Natural killer cell (primary cell): Measurements from ENCODE around the gene KIF3B. TPM values are rescaled to one million over a fixed set of nuclear protein-coding genes. Genes with fewer than 3 reads are reported as not detected.
"Not testable (repeated sequence)": the region's sequence is repeated elsewhere in the genome, so short reads cannot be mapped to it uniquely, and the experiment has no call there.

ENCODE experiments used
- ATAC-seq, 3 donors: fragments of 150-1000 bp in 2 of 3; fragments of 200-7000 bp in 1 of 3; cut with Tn5 transposase; 1 replicate in 1 of 3; 2 replicates in 2 of 3; pipeline ENCODE4 v1.10.0; 2021; ENCODE audit warnings: mild to moderate bottlenecking in 2 of 3, moderate library complexity in 2 of 3
- DNase-seq, 2 donors: peaks; one replicate each; pipeline versions ENCODE4 v3.0.0 to v3.0.0-alpha.2; 2013 to 2021; ENCODE audit warnings: mixed read lengths in 1 of 2
- H3K27ac ChIP-seq: one replicate; pipeline ENCODE4 v1.5.1; 2013; ENCODE audit warnings: mild to moderate bottlenecking, low read length
- H3K27me3 ChIP-seq: one replicate; pipeline ENCODE4 v1.6.1; 2013; ENCODE audit warnings: low read length; ENCODE audit not compliant: control insufficient read depth, insufficient read depth
- H3K36me3 ChIP-seq: one replicate; pipeline ENCODE4 v1.6.1; 2013; ENCODE audit warnings: low read length; ENCODE audit not compliant: control insufficient read depth, insufficient read depth
- H3K4me1 ChIP-seq: one replicate; pipeline ENCODE4 v1.6.1; 2013; ENCODE audit warnings: low read length; ENCODE audit not compliant: control insufficient read depth, insufficient read depth
- H3K4me3 ChIP-seq: one replicate; pipeline ENCODE4 v1.5.1; 2013; ENCODE audit warnings: low read length
- H3K9me3 ChIP-seq: one replicate; pipeline ENCODE4 v1.6.1; 2013; ENCODE audit warnings: low read length; ENCODE audit not compliant: control insufficient read depth, insufficient read depth
- H3K27ac Mint-ChIP-seq, 2 donors: one replicate each; pipeline ENCODE4 v1.8.0; 2022; ENCODE audit warnings: mild to moderate bottlenecking in 2 of 2, mixed read lengths in 2 of 2, moderate library complexity in 1 of 2
- H3K27me3 Mint-ChIP-seq, 2 donors: one replicate each; pipeline ENCODE4 v1.8.0; 2022; ENCODE audit warnings: low read depth in 2 of 2, mixed read lengths in 2 of 2
- H3K36me3 Mint-ChIP-seq: one replicate; pipeline ENCODE4 v1.8.0; 2022; ENCODE audit warnings: mixed read lengths
- H3K4me1 Mint-ChIP-seq, 2 donors: one replicate each; pipeline ENCODE4 v1.8.0; 2022; ENCODE audit warnings: mixed read lengths in 2 of 2
- H3K4me3 Mint-ChIP-seq: one replicate; pipeline ENCODE4 v1.8.0; 2022; ENCODE audit warnings: mild to moderate bottlenecking, moderate library complexity, mixed read lengths
- H3K9me3 Mint-ChIP-seq, 2 donors: one replicate each; pipeline ENCODE4 v1.8.0; 2022; ENCODE audit warnings: mixed read lengths in 2 of 2
- CTCF ChIP-seq: fragments of 200-600 bp; IDR thresholded peaks from one replicate; pipeline ENCODE4 v1.8.0; 2022; ENCODE audit warnings: antibody characterized with exemption
- WGBS: methylation state at CpG from one replicate; pipeline ENCODE4 v1.1.7; 2013; ENCODE audit warnings: missing lambda C conversion rate; ENCODE audit not compliant: insufficient coverage; 5-methylcytosine and 5-hydroxymethylcytosine counted together
- intact Hi-C: fragments of 100-400 bp; cut with micrococcal nuclease; formaldehyde crosslinking; loops from one replicate; pipeline ENCODE4 v1.14.2; 2022
- total RNA-seq, 4 donors: library from RNA; stranded (reverse); fragments of 120-200 nt in 1 of 4; gene quantifications; one replicate each; pipeline versions ENCODE4 v1.2.3 to v1.2.4, GENCODE V29; 2013 to 2022

The KIF3B gene
- total RNA-seq, 3 donors from 2014 or later (not counting 1 experiment from before 2014, with no cell fraction given): 10.2 to 14.3 (median 13.2) TPM

DNA sequence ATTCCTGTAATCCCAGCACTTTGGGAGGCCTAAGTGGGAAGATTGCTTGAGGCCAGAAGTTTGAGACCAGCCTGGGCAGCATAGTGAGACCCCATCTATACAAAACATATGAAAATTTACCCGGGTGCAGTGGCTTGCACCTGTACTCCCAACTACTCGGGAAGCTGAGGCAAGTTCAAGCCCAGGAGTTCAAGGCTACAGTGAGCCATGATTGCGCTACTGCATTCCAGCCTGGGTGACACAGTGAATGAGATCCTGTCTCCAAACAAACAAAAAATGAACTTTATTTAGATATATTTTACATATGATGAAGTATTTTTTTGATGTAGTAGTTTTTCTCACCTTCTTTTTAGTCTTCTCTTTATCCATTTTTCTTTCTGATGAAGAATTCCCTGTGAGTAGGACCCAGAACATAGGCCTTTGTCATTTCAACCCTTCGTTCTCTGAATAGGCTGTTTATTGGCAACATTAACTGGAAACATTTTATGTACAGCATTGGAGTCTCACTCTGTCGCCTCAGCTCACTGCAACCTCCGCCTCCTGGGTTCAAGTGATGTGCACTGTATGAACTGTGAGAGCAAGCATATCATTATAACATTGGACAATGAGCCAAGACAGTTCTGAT is 10.9 kb downstream of the KIF3B start:
- Histone ChIP-seq H3K36me3 (peaks cover 1% of the 10 kb centered on the region), H3K9me3 (no peaks in the 10 kb centered on the region), H3K4me1 (peaks cover 17% of the 10 kb centered on the region), H3K27ac (no peak overlapping the region), H3K4me3 (no peak overlapping the region), H3K27me3 (no peaks in the 10 kb centered on the region)
- ATAC-seq: no peak
- intact Hi-C loops: no loop called here
- WGBS: 90% methylated on average over 6 of the region's 6 CpGs
- Mint-ChIP-seq H3K9me3 (no peaks in the 10 kb centered on the region), H3K4me3 (no peak overlapping the region), H3K27ac (peak overlapping the region in 1 of 2 donors; percentile 74), H3K27me3 (no peaks in the 10 kb centered on the region), H3K36me3 (no peaks in the 10 kb centered on the region), H3K4me1 (peaks cover 29 to 30% of the 10 kb centered on the region in 2 donors)
- no peak for DNase-seq
- no peak for TF ChIP-seq CTCF

DNA sequence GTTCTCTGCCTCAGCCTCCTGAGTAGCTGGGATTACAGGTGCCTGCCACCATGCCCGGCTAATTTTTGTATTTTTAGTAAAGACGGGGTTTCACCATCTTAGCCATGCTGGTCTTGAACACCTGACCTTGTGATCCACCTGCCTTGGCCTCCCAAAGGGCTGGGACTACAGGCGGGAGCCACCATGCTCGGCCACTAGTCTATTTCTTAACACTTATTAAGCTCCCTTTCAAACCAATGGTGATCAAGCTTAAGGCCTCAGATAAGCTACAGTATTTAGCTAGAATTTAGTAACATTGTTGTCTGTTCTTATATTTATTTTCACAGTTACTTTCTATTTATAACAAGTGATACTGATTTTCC is 11.8 kb downstream of the KIF3B start:
- H3K36me3 Mint-ChIP-seq, intact Hi-C loops: not testable (repeated sequence)

GRCh38 chr20:32289661-32290431 is 12.4 kb downstream of the KIF3B start:
- H3K4me1 ChIP-seq: peaks cover 15% of the 10 kb centered on the region
- no peaks in the 10 kb centered on the region for H3K36me3 Mint-ChIP-seq
- H3K9me3 ChIP-seq: no peaks in the 10 kb centered on the region
- H3K4me3 Mint-ChIP-seq: no peak overlapping the region
- no peak for DNase-seq
- 91% methylated on average over 15 of the region's 15 CpGs for WGBS
- H3K4me3 ChIP-seq: no peak overlapping the region
- H3K9me3 Mint-ChIP-seq: no peaks in the 10 kb centered on the region
- ATAC-seq: no peak
- TF ChIP-seq CTCF: no peak
- H3K27ac Mint-ChIP-seq: peak overlapping the region in 1 of 2 donors; percentile 74
- H3K27me3 ChIP-seq: no peaks in the 10 kb centered on the region
- no peaks in the 10 kb centered on the region for H3K27me3 Mint-ChIP-seq
- H3K36me3 ChIP-seq: peaks cover 1% of the 10 kb centered on the region
- H3K27ac ChIP-seq: no peak overlapping the region
- H3K4me1 Mint-ChIP-seq: peaks cover 27 to 28% of the 10 kb centered on the region in 2 donors
- intact Hi-C loops: no loop called here

More for the DNA sequence above, 11.8 kb downstream of the KIF3B start:
- H3K9me3 Mint-ChIP-seq, H3K4me3 ChIP-seq, DNase-seq, ATAC-seq, H3K36me3 ChIP-seq, H3K27ac ChIP-seq, H3K4me3 Mint-ChIP-seq, H3K9me3 ChIP-seq, H3K27me3 ChIP-seq, H3K27me3 Mint-ChIP-seq: not testable (repeated sequence)
- H3K4me1 ChIP-seq: peaks cover 16% of the 10 kb centered on the region
- peaks cover 28 to 30% of the 10 kb centered on the region in 2 donors for H3K4me1 Mint-ChIP-seq
- peak overlapping the region in 1 of 2 donors; percentile 74 for H3K27ac Mint-ChIP-seq
- WGBS: 91% methylated on average over 4 of the region's 4 CpGs

GRCh38 chr20:32291166-32291565 is 13.7 kb downstream of the KIF3B start:
- no peaks in the 10 kb centered on the region for H3K9me3 Mint-ChIP-seq
- Histone ChIP-seq H3K4me3 (no peak overlapping the region), H3K36me3 (peaks cover 1% of the 10 kb centered on the region), H3K27ac (no peak overlapping the region), H3K9me3 (no peaks in the 10 kb centered on the region), H3K4me1 (peaks cover 10% of the 10 kb centered on the region), H3K27me3 (no peaks in the 10 kb centered on the region)
- H3K27me3 Mint-ChIP-seq: no peaks in the 10 kb centered on the region
- H3K27ac Mint-ChIP-seq: no peak overlapping the region
- intact Hi-C loops: no loop called here
- TF ChIP-seq CTCF: no peak
- H3K36me3 Mint-ChIP-seq: no peaks in the 10 kb centered on the region
- no peak overlapping the region for H3K4me3 Mint-ChIP-seq
- WGBS: 100% methylated on average over 1 of the region's 1 CpG
- DNase-seq (no peak), ATAC-seq (no peak)
- peaks cover 13 to 15% of the 10 kb centered on the region in 2 donors for H3K4me1 Mint-ChIP-seq
